ENCODE measurements around the gene POFUT1.
"Not testable (repeated sequence)": the region's sequence is repeated elsewhere in the genome, so short reads cannot be mapped to it uniquely, and the experiment has no call there.

The POFUT1 gene

DNA sequence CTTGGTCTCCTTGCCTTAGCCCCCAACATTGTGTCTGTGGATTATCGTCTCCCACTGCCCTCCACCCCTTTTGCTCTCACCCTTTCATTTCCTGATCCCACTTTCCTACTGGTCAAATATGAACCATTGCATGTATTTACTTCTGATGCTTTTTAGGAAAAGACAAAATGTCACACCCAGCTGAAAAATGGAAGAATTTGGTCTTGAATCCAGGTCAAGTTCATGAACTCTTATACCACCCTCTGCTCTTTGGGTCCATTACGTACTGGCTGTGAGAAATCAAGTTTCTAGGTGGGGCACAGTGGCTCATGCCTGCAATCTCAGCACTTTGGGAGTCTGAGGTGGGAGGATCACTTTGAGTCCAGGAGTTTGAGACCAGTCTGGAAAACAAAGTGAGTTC, 54.0 kb downstream of the POFUT1 start:
- H3K4me3 ChIP-seq (replicated peaks; ENCODE audit: low read depth, low read length): no peak overlapping the region
- no peak for DNase-seq (ENCODE audit: low read depth)
- TF ChIP-seq, protein P1, sequence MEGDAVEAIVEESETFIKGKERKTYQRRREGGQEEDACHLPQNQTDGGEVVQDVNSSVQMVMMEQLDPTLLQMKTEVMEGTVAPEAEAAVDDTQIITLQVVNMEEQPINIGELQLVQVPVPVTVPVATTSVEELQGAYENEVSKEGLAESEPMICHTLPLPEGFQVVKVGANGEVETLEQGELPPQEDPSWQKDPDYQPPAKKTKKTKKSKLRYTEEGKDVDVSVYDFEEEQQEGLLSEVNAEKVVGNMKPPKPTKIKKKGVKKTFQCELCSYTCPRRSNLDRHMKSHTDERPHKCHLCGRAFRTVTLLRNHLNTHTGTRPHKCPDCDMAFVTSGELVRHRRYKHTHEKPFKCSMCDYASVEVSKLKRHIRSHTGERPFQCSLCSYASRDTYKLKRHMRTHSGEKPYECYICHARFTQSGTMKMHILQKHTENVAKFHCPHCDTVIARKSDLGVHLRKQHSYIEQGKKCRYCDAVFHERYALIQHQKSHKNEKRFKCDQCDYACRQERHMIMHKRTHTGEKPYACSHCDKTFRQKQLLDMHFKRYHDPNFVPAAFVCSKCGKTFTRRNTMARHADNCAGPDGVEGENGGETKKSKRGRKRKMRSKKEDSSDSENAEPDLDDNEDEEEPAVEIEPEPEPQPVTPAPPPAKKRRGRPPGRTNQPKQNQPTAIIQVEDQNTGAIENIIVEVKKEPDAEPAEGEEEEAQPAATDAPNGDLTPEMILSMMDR (IDR thresholded peaks at IDR 0.05; ENCODE audit: low read length, missing control alignments): no peak

DNA sequence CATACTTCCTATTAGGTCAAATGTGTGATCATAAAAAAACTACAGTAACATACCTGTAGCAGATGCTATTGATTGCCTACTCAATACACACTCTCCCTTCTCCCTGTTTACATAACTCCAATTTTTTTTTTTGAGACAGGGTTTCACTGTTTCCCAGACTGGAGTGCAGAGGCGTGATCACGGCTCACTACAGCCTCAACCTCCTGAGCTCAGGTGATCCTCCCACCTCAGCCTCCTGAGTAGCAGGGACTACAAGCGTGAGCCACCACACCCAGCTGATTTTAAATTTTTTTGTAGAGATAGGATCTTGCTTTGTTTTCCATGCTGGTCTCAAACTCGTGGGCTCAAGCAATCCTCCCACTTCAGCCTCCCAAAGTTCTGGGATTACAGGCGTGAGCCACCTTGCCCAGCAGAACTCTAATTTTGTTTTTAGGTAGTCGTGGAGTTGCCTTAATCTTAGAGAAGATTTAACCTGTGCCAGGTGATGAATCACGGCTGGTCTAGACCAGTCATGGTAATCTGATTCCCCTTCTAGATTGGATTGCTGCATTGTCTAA, 55.8 kb downstream of the POFUT1 start:
- TF ChIP-seq, protein P1 (IDR thresholded peaks at IDR 0.05; ENCODE audit: low read length, missing control alignments): no peak
- DNase-seq (ENCODE audit: low read depth): no peak
- H3K4me3 ChIP-seq (replicated peaks; ENCODE audit: low read depth, low read length): no peak overlapping the region

DNA sequence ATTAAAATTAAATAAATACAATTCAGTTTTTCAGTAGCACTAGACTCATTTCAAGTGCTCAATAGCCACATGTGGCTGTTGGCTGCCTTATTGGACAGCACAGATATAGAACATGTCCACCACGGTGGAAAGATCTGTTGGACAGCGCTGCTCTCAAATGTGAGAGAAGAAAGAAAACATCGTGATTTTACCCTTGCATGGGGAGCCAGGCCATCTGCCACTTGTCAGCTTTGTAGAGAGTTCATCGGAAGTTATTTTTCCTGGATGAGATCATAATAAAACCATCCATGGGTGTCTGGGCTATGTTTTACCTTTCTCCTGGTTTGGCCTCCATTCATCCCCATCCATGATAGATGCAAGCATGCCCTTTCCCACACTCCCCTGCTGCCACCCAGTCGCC, 63.9 kb downstream of the POFUT1 start:
- TF ChIP-seq, protein P1 (IDR thresholded peaks at IDR 0.05; ENCODE audit: low read length, missing control alignments): no peak
- H3K4me3 ChIP-seq (replicated peaks; ENCODE audit: low read depth, low read length): no peak overlapping the region
- DNase-seq (ENCODE audit: low read depth): no peak

DNA sequence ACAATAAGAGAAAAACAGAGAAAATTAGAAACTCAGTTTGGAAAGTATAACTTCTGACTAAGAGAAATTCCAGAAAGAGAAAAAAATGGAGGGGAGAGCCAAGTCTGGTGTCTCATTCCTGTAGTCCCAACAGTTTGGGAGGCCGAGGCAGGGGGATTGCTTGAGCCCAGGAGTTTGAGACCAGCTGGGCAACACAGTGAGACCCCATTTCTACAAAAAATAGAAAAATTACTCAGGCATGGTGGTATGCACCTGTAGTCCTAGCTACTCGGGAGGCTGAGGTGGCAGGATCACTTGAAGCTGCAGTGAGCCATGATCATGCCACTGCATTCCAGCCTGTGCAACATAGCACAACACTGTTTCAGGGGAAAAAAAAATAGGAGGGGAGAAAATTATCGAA, 66.7 kb downstream of the POFUT1 start:
- TF ChIP-seq, protein P1 (IDR thresholded peaks at IDR 0.05; ENCODE audit: low read length, missing control alignments): no peak
- DNase-seq (ENCODE audit: low read depth): no peak
- no peak overlapping the region for H3K4me3 ChIP-seq (replicated peaks; ENCODE audit: low read depth, low read length)

DNA sequence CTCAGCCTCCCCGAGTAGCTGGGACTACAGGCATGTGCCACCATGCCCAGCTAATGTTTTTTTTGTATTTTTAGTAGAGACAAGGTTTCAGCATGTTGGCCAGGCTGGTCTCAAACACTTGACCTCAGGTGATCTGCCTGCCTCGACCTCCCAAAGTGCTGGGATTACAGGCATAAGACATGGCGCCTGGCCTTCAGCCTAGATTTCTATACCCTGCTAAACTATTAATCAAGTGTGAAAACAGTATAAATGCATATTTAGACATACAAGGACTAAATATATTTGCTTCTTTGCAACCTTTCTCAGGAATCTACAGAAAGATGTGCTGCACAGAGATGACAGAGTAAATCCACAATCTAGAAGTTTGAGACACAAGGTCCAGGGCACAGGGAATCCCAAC, 67.5 kb downstream of the POFUT1 start:
- not testable (repeated sequence) for DNase-seq (ENCODE audit: low read depth); H3K4me3 ChIP-seq (replicated peaks; ENCODE audit: low read depth, low read length)

DNA sequence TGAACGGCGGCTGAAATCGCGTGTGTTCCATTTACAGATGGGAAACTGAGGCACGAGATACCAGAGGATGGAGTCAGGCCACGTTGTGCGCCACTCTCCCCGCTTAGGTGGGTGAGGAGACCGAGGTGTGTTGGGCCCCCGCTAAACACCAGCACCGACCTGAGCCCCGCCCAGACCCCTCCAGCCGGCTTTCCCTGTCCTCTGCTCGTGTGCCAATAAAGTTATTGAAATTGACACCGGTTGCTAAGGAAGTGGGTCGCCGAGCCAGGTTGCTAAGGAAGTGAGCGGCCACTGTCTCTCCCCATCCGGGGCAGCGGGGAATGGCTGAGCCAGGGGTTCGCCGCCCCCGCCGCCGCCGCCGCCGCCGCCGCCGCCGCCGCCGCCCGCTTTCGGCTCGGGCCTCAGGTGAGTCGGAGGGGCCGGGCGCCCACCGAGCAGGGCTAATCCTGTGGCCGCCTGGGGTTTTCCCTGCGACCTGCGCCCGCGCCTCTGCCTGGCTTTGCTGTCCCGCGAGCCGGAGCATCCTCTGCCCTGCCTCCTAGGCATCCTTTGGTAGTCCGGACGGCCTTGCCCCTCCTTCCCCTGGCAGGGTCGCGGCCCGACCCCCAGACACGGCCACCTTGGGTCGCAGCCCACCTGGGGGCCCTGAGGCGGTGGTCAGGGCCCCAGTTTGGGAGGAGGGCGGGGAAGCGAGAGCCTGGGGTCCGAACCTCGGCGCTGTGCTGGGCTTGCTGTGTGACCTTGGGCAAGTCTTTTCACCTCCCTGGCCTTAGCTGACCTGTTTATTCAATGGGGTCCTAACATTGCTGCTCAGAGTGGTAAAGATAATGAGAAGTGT, 69.9 kb downstream of the POFUT1 start, which contains the start of gene KIF3B:
Gene KIF3B, plus strand, starts transcription at position 291 of the 838 bp plus-strand sequence. CDS start 32,127 bp downstream, outside the sequence.
- TF ChIP-seq, protein P1 (IDR thresholded peaks at IDR 0.05; ENCODE audit: low read length, missing control alignments): no peak
- DNase-seq (ENCODE audit: low read depth): peak; percentile 91
- peak within 1 kb of the TSS; percentile 92 for H3K4me3 ChIP-seq (replicated peaks; ENCODE audit: low read depth, low read length)

DNA sequence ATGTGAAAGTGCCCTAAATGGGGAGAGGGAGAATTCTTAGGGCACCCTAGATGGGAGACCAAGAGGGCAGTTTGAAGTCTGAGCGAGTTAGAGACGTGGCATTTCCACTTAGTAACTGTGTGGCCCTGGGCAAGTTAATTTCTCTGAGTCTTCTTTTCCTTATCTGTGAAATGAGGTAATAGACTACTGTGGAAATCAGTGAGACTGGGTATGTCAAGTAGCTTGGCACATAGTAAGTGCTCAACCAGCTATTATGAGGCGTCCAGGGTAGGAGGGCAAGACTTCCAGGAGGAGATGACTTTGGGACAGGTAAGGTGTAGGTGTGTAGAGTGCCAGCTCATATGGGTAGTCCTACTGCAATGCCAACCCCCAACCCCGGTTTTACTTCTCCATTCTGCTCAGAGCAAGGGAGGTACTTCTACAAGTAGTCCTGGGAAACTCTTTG, 70.5 kb downstream of the POFUT1 start:
- TF ChIP-seq, protein P1 (IDR thresholded peaks at IDR 0.05; ENCODE audit: low read length, missing control alignments): no peak
- H3K4me3 ChIP-seq (replicated peaks; ENCODE audit: low read depth, low read length): peak overlapping the region; percentile 92
- peak; percentile 19 for DNase-seq (ENCODE audit: low read depth)
